Measurements from ENCODE around the gene CAPN11. TPM values are rescaled to one million over a fixed set of nuclear protein-coding genes. Genes with fewer than 3 reads are reported as not detected.
A peak's percentile ranks its signal among the peaks of the same experiment; 100 is the strongest.

Gene CAPN11
- total and polyA plus RNA-seq, 2 of the 4 experiments (the other 2 are of a cell fraction): not detected

GRCh38 chr6:44119704-44120262, 38.8 kb upstream of the CAPN11 start (continued):
- TF ChIP-seq BHLHE40 (IDR thresholded peaks at IDR 0.05; ENCODE audit: low read depth, low read length): no peak

GRCh38 chr6:44120692-44121443, 37.8 kb upstream of the CAPN11 start:
- Histone ChIP-seq H3K9ac (ENCODE audit: low read depth, low read length) (no peak overlapping the region), H3K18ac (ENCODE audit: low read depth, low read length) (0 out of 2 replicates have a peak overlapping the region, but pooled peaks have one; percentile 17), H3K27ac (ENCODE audit: insufficient read depth, low read length) (no peak overlapping the region), H4K8ac (ENCODE audit: low read depth in 2 of 2, low read length in 2 of 2) (peak overlapping the region in 1 of 2 experiments; percentile 16; a peak in 1 of 4 replicates), H3K14ac (replicated peaks; ENCODE audit: low read depth, low read length) (peak overlapping the region; percentile 7), H2AK5ac (ENCODE audit: low read depth, low read length) (no peak overlapping the region), H3K9me3 (ENCODE audit: control insufficient read depth, insufficient read depth, low read length) (no peaks in the 10 kb centered on the region), H3K79me1 (ENCODE audit: low read depth in 1 of 2, low read length in 2 of 2) (peaks cover 50 to 92% of the 10 kb centered on the region in 2 experiments), H2BK5ac (ENCODE audit: low read depth, low read length, poor library complexity, severe bottlenecking) (no peak overlapping the region), H3K4ac (ENCODE audit: low read depth, low read length) (no peak overlapping the region), H2AFZ (replicated peaks; ENCODE audit: low read length, poor library complexity) (no peak overlapping the region), H2AK9ac (replicated peaks; ENCODE audit: low read depth, low read length, poor library complexity) (no peak overlapping the region), H3K4me1 (ENCODE audit: control insufficient read depth, insufficient read depth, low read length) (peaks cover 44% of the 10 kb centered on the region), H3K23ac (ENCODE audit: low read depth, low read length) (peak overlapping the region; percentile 31; the same call in 1 of the 2 replicates), H3K56ac (ENCODE audit: extremely low read depth, insufficient read depth, low read length) (no peak overlapping the region), H4K20me1 (ENCODE audit: insufficient read depth, low read length) (peaks cover 74% of the 10 kb centered on the region), H4K91ac (ENCODE audit: insufficient read depth, low read depth, low read length) (no peak overlapping the region), H2BK15ac (ENCODE audit: low read depth, low read length) (no peak overlapping the region), H3K9me1 (ENCODE audit: insufficient read depth, low read length) (peaks cover 33% of the 10 kb centered on the region), H4K5ac (ENCODE audit: low read depth, low read length) (peak overlapping the region; percentile 49; the same call in 1 of the 2 replicates), H3K27me3 (ENCODE audit: control insufficient read depth, insufficient read depth, low read length) (no peaks in the 10 kb centered on the region), H2BK120ac (ENCODE audit: low read depth, low read length) (no peak overlapping the region), H2BK20ac (ENCODE audit: low read depth, low read length) (no peak overlapping the region), H3K4me2 (ENCODE audit: low read depth, low read length) (peak overlapping the region; percentile 51), H3K4me3 (ENCODE audit: insufficient read depth, low read depth, low read length) (no peak overlapping the region), H3K36me3 (ENCODE audit: control insufficient read depth, insufficient read depth, low read length) (no peaks in the 10 kb centered on the region)
- dilution Hi-C loops (cut with HindIII; ENCODE audit: low sequenced_read_pairs, unreplicated experiment): no loop called here
- ATAC-seq (ENCODE audit: low read depth): no peak
- intact Hi-C loops (cut with micrococcal nuclease): no loop called here
- POLR2A ChIA-PET (ENCODE audit: unreplicated experiment): no interaction called here
- BruUV-seq (replicated peaks): no TSS peak
- CTCF ChIA-PET: no interaction called here
- no peak for DNase-seq
- 0% methylated on average over 1 of the region's 4 CpGs; no CpG with 5 or more reads in 1 of the 2 experiments for WGBS, 2 experiments (ENCODE audit: extremely low coverage in 2 of 2, insufficient read length in 1 of 2)
- in situ Hi-C loops (cut with MboI; ENCODE audit: low sequenced_read_pairs): no loop called here
- TF ChIP-seq, protein P1, sequence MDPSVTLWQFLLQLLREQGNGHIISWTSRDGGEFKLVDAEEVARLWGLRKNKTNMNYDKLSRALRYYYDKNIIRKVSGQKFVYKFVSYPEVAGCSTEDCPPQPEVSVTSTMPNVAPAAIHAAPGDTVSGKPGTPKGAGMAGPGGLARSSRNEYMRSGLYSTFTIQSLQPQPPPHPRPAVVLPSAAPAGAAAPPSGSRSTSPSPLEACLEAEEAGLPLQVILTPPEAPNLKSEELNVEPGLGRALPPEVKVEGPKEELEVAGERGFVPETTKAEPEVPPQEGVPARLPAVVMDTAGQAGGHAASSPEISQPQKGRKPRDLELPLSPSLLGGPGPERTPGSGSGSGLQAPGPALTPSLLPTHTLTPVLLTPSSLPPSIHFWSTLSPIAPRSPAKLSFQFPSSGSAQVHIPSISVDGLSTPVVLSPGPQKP (IDR thresholded peaks at IDR 0.05; ENCODE audit: borderline replicate concordance, low read depth, low read length): no peak
- no peak for TF ChIP-seq RFX5 (IDR thresholded peaks at IDR 0.05; ENCODE audit: low read depth, low read length)
- no peak for TF ChIP-seq CTCF (conservative IDR thresholded peaks at IDR 0.05; ENCODE audit: low read depth, low read length)
- TF ChIP-seq NFE2L2 (IDR thresholded peaks at IDR 0.05; ENCODE audit: low read depth, low read length): no peak
- no peak for TF ChIP-seq CHD1 (IDR thresholded peaks at IDR 0.05; ENCODE audit: low read depth, low read length)
- no peak for TF ChIP-seq BHLHE40 (IDR thresholded peaks at IDR 0.05; ENCODE audit: low read depth, low read length)
- no peak for TF ChIP-seq CEBPB (IDR thresholded peaks at IDR 0.05; ENCODE audit: low read depth, low read length)
- no peak for TF ChIP-seq MXI1 (IDR thresholded peaks at IDR 0.05; ENCODE audit: borderline replicate concordance, low read depth, low read length)
- no peak for TF ChIP-seq FOS (IDR thresholded peaks at IDR 0.05; ENCODE audit: low read depth, low read length)
- no peak for TF ChIP-seq POLR2A (IDR thresholded peaks at IDR 0.05; ENCODE audit: low read depth, low read length)
- no peak for TF ChIP-seq RCOR1 (IDR thresholded peaks at IDR 0.05; ENCODE audit: insufficient replicate concordance, low read length)
- no peak for TF ChIP-seq MAZ (IDR thresholded peaks at IDR 0.05; ENCODE audit: borderline replicate concordance, low read depth, low read length)
- no peak for TF ChIP-seq MAFK (IDR thresholded peaks at IDR 0.05; ENCODE audit: low read depth, low read length)
